ENCODE results near the gene ZNF474. TPM values are rescaled to one million over a fixed set of nuclear protein-coding genes. Genes with fewer than 3 reads are reported as not detected.
A peak's percentile ranks its signal among the peaks of the same experiment; 100 is the strongest.

Gene ZNF474
- total RNA-seq, 2 donors from 2014 or later: not detected

GRCh38 chr5:122130152-122130551 lies 806 bp downstream of the ZNF474 start:
- H3K4me1 Mint-ChIP-seq: no peaks in the 10 kb centered on the region
- no peaks in the 10 kb centered on the region for H3K36me3 Mint-ChIP-seq (ENCODE audit: low read depth)
- H3K9me3 Mint-ChIP-seq: no peaks in the 10 kb centered on the region
- no peak overlapping the region for H3K4me3 Mint-ChIP-seq
- H3K27me3 Mint-ChIP-seq: no peaks in the 10 kb centered on the region
- no peak for ATAC-seq (replicated peaks)
- no peak overlapping the region for H3K27ac Mint-ChIP-seq

- no peaks in the 10 kb centered on the region for H3K27me3 Mint-ChIP-seq
- H3K36me3 Mint-ChIP-seq (ENCODE audit: low read depth): no peaks in the 10 kb centered on the region
- ATAC-seq (replicated peaks): peak; percentile 48
- H3K4me1 Mint-ChIP-seq: peaks cover 19% of the 10 kb centered on the region
- H3K9me3 Mint-ChIP-seq: no peaks in the 10 kb centered on the region
- H3K27ac Mint-ChIP-seq: no peak overlapping the region
- peak overlapping the region; percentile 5 for H3K4me3 Mint-ChIP-seq
Observed at GRCh38 chr5:122137702-122138101, 8.4 kb downstream of the ZNF474 start.

- no peak overlapping the region for H3K4me3 Mint-ChIP-seq
- H3K36me3 Mint-ChIP-seq (ENCODE audit: low read depth): no peaks in the 10 kb centered on the region
- no peak overlapping the region for H3K27ac Mint-ChIP-seq
- no peaks in the 10 kb centered on the region for H3K9me3 Mint-ChIP-seq
- ATAC-seq (replicated peaks): no peak
- peaks cover 19% of the 10 kb centered on the region for H3K4me1 Mint-ChIP-seq
- H3K27me3 Mint-ChIP-seq: no peaks in the 10 kb centered on the region
Observed at GRCh38 chr5:122138356-122138755, 9.0 kb downstream of the ZNF474 start.

- Mint-ChIP-seq H3K27me3 (no peaks in the 10 kb centered on the region), H3K4me1 (peaks cover 19% of the 10 kb centered on the region), H3K9me3 (no peaks in the 10 kb centered on the region), H3K4me3 (no peak overlapping the region), H3K27ac (no peak overlapping the region), H3K36me3 (ENCODE audit: low read depth) (no peaks in the 10 kb centered on the region)
- ATAC-seq (replicated peaks): no peak
Observed at GRCh38 chr5:122140900-122141299, 11.6 kb downstream of the ZNF474 start.

GRCh38 chr5:122141751-122142150 lies 12.4 kb downstream of the ZNF474 start:
- peaks cover 18% of the 10 kb centered on the region for H3K4me1 Mint-ChIP-seq
- H3K27me3 Mint-ChIP-seq: no peaks in the 10 kb centered on the region
- H3K36me3 Mint-ChIP-seq (ENCODE audit: low read depth): no peaks in the 10 kb centered on the region

GRCh38 chr5:122142480-122143164 lies 13.3 kb downstream of the ZNF474 start:
- H3K27ac Mint-ChIP-seq: no peak overlapping the region
- no peak overlapping the region for H3K4me3 Mint-ChIP-seq
- peaks cover 9% of the 10 kb centered on the region for H3K4me1 Mint-ChIP-seq
- no peaks in the 10 kb centered on the region for H3K9me3 Mint-ChIP-seq
- ATAC-seq (replicated peaks): peak; percentile 67
- H3K27me3 Mint-ChIP-seq: no peaks in the 10 kb centered on the region
- H3K36me3 Mint-ChIP-seq (ENCODE audit: low read depth): no peaks in the 10 kb centered on the region

More at GRCh38 chr5:122141751-122142150, 12.4 kb downstream of the ZNF474 start:
- no peak overlapping the region for H3K4me3 Mint-ChIP-seq
- no peak for ATAC-seq (replicated peaks)
- H3K9me3 Mint-ChIP-seq: no peaks in the 10 kb centered on the region
- no peak overlapping the region for H3K27ac Mint-ChIP-seq

- Mint-ChIP-seq H3K4me1 (no peaks in the 10 kb centered on the region), H3K9me3 (no peaks in the 10 kb centered on the region), H3K4me3 (no peak overlapping the region), H3K27ac (no peak overlapping the region), H3K36me3 (ENCODE audit: low read depth) (no peaks in the 10 kb centered on the region), H3K27me3 (no peaks in the 10 kb centered on the region)
- ATAC-seq (replicated peaks): no peak
Observed at GRCh38 chr5:122144236-122144635, 14.9 kb downstream of the ZNF474 start.

GRCh38 chr5:122145906-122146305 lies 16.6 kb downstream of the ZNF474 start:
- Mint-ChIP-seq H3K4me1 (no peaks in the 10 kb centered on the region), H3K4me3 (no peak overlapping the region), H3K9me3 (no peaks in the 10 kb centered on the region), H3K27ac (no peak overlapping the region), H3K27me3 (no peaks in the 10 kb centered on the region), H3K36me3 (ENCODE audit: low read depth) (no peaks in the 10 kb centered on the region)
- ATAC-seq (replicated peaks): no peak

- no peaks in the 10 kb centered on the region for H3K27me3 Mint-ChIP-seq
- no peaks in the 10 kb centered on the region for H3K4me1 Mint-ChIP-seq
- ATAC-seq (replicated peaks): peak; percentile 19
- no peak overlapping the region for H3K4me3 Mint-ChIP-seq
- H3K27ac Mint-ChIP-seq: no peak overlapping the region
- no peaks in the 10 kb centered on the region for H3K36me3 Mint-ChIP-seq (ENCODE audit: low read depth)
- H3K9me3 Mint-ChIP-seq: no peaks in the 10 kb centered on the region
Observed at GRCh38 chr5:122149321-122150090, 20.2 kb downstream of the ZNF474 start.

GRCh38 chr5:122150215-122150614 lies 20.9 kb downstream of the ZNF474 start:
- Mint-ChIP-seq H3K9me3 (no peaks in the 10 kb centered on the region), H3K36me3 (ENCODE audit: low read depth) (no peaks in the 10 kb centered on the region), H3K4me1 (no peaks in the 10 kb centered on the region), H3K27me3 (no peaks in the 10 kb centered on the region), H3K4me3 (no peak overlapping the region), H3K27ac (no peak overlapping the region)
- ATAC-seq (replicated peaks): no peak

GRCh38 chr5:122151640-122152039 lies 22.3 kb downstream of the ZNF474 start:
- no peaks in the 10 kb centered on the region for H3K4me1 Mint-ChIP-seq
- H3K36me3 Mint-ChIP-seq (ENCODE audit: low read depth): no peaks in the 10 kb centered on the region
- H3K27me3 Mint-ChIP-seq: no peaks in the 10 kb centered on the region
- ATAC-seq (replicated peaks): no peak
- no peak overlapping the region for H3K4me3 Mint-ChIP-seq
- H3K27ac Mint-ChIP-seq: no peak overlapping the region
- no peaks in the 10 kb centered on the region for H3K9me3 Mint-ChIP-seq

DNA sequence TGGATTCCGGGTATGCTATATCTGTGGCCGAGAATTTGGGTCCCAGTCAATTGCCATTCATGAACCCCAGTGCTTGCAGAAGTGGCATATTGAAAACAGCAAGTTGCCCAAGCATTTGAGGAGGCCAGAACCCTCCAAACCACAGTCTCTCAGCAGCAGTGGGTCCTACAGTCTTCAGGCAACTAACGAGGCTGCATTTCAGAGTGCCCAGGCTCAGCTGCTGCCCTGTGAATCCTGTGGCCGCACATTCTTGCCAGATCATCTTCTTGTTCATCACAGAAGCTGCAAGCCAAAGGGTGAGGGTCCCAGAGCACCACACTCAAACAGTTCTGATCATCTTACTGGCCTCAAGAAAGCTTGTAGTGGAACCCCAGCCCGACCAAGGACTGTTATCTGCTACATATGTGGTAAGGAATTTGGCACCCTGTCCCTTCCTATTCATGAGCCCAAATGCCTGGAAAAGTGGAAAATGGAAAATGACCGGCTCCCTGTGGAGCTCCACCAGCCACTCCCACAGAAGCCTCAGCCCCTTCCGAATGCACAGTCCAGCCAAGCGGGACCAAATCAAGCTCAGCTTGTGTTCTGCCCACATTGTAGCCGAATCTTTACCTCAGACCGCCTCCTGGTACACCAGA lies 23.0 kb downstream of the ZNF474 start:
- no peak for ATAC-seq (replicated peaks)
- Mint-ChIP-seq H3K4me3 (no peak overlapping the region), H3K9me3 (no peaks in the 10 kb centered on the region), H3K27me3 (no peaks in the 10 kb centered on the region), H3K36me3 (ENCODE audit: low read depth) (no peaks in the 10 kb centered on the region), H3K4me1 (no peaks in the 10 kb centered on the region), H3K27ac (no peak overlapping the region)

DNA sequence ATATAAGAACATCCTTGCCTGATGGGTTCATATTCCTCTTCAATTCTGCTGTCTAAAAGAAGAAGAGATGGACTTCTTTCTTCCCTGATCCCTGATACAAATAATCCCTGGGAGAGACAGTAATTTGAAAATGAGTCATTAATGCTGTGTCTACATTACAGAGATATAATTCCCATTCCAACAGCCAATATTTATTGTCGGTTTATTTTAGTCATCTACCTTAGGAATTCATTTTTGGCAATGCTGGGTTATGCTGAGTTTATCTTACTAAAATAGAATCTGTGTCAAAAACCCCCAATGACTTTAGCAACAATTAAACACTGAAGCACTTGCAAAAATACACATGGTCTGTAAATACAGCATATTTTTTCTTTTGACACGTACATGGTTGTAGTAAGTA lies 23.9 kb downstream of the ZNF474 start:
- Mint-ChIP-seq H3K27ac (no peak overlapping the region), H3K4me1 (no peaks in the 10 kb centered on the region), H3K9me3 (no peaks in the 10 kb centered on the region), H3K4me3 (no peak overlapping the region), H3K36me3 (ENCODE audit: low read depth) (no peaks in the 10 kb centered on the region), H3K27me3 (peaks cover 4% of the 10 kb centered on the region)
- ATAC-seq (replicated peaks): no peak

GRCh38 chr5:122153774-122154173 lies 24.4 kb downstream of the ZNF474 start:
- no peaks in the 10 kb centered on the region for H3K4me1 Mint-ChIP-seq
- no peaks in the 10 kb centered on the region for H3K36me3 Mint-ChIP-seq (ENCODE audit: low read depth)
- no peak overlapping the region for H3K4me3 Mint-ChIP-seq
- no peaks in the 10 kb centered on the region for H3K9me3 Mint-ChIP-seq
- no peak for ATAC-seq (replicated peaks)
- no peak overlapping the region for H3K27ac Mint-ChIP-seq
- peaks cover 7% of the 10 kb centered on the region for H3K27me3 Mint-ChIP-seq

- Mint-ChIP-seq H3K36me3 (ENCODE audit: low read depth) (no peaks in the 10 kb centered on the region), H3K4me1 (no peaks in the 10 kb centered on the region), H3K9me3 (no peaks in the 10 kb centered on the region), H3K27ac (no peak overlapping the region), H3K4me3 (no peak overlapping the region), H3K27me3 (peaks cover 9% of the 10 kb centered on the region)
- ATAC-seq (replicated peaks): no peak
Observed at GRCh38 chr5:122154491-122154890, 25.1 kb downstream of the ZNF474 start.

All from activated T-helper 17 cell treated with anti-CD3 and anti-CD28 coated beads, Interleukin-2, amount 50 U/mL, for 72 hours (primary cell).